GM12878 (cell line): Measurements from ENCODE around the gene SLC22A4. TPM values are rescaled to one million over a fixed set of nuclear protein-coding genes. Genes with fewer than 3 reads are reported as not detected.

Experiments used
- E4F1 ChIP-seq: fragments of 450-650 bp; IDR thresholded peaks from 2 replicates; pipeline ENCODE4 v1.6.1; 2018; ENCODE audit warnings: borderline replicate concordance, mild to moderate bottlenecking; ENCODE audit not compliant: partially characterized antibody
- EED ChIP-seq: sonication (generic); IDR thresholded peaks from 2 replicates; pipeline ENCODE4 v1.6.1; 2016; ENCODE audit warnings: antibody characterized with exemption, low read depth
- HDAC2 ChIP-seq: fragments of 200-600 bp; sonication (generic); IDR thresholded peaks from 2 replicates; pipeline ENCODE4 v1.6.1; 2017
- HDGF ChIP-seq: fragments of 450-650 bp; IDR thresholded peaks from 2 replicates; pipeline ENCODE4 v1.6.1; 2016; ENCODE audit warnings: antibody characterized with exemption
- LARP7 ChIP-seq: fragments of 450-650 bp; IDR thresholded peaks from 2 replicates; pipeline ENCODE4 v1.6.1; 2017; ENCODE audit warnings: mild to moderate bottlenecking
- NKRF ChIP-seq: fragments of 450-650 bp; conservative IDR thresholded peaks from 2 replicates; pipeline ENCODE4 v1.6.1; 2017; ENCODE audit warnings: mild to moderate bottlenecking, moderate library complexity
- RFX5 ChIP-seq: IDR thresholded peaks from 2 replicates; pipeline ENCODE4 v1.6.1; 2011; ENCODE audit warnings: low read depth, low read length, improper control_type of control experiment
- SMAD1 ChIP-seq: fragments of 450-650 bp; IDR thresholded peaks from 2 replicates; pipeline ENCODE4 v1.6.1; 2018; ENCODE audit warnings: mild to moderate bottlenecking, low read depth; ENCODE audit not compliant: partially characterized antibody
- SMARCA5 ChIP-seq: fragments of 450-650 bp; IDR thresholded peaks from 2 replicates; pipeline ENCODE4 v1.6.1; 2017; ENCODE audit warnings: mild to moderate bottlenecking
- SMC3 ChIP-seq: IDR thresholded peaks from 2 replicates; pipeline ENCODE4 v1.6.1; 2011; ENCODE audit warnings: low read length, improper control_type of control experiment, borderline replicate concordance
- STAT3 ChIP-seq: IDR thresholded peaks from 2 replicates; pipeline ENCODE4 v1.6.1; 2011; ENCODE audit warnings: low read depth, low read length, improper control_type of control experiment
- TAF1 ChIP-seq: IDR thresholded peaks from 2 replicates; pipeline ENCODE4 v1.6.1; 2011; ENCODE audit warnings: mild to moderate bottlenecking, low read depth, low read length, borderline replicate concordance
- TARDBP ChIP-seq: IDR thresholded peaks from 2 replicates; pipeline ENCODE4 v1.6.1; 2016; ENCODE audit warnings: borderline replicate concordance
- WRNIP1 ChIP-seq: IDR thresholded peaks from 2 replicates; pipeline ENCODE4 v1.6.1; 2011; ENCODE audit warnings: low read depth, low read length, improper control_type of control experiment, borderline replicate concordance
- ZBTB4 ChIP-seq: fragments of 450-650 bp; formaldehyde crosslinking; IDR thresholded peaks from 2 replicates; pipeline ENCODE4 v1.4.0; 2022; ENCODE audit warnings: mild to moderate bottlenecking, moderate library complexity
- ZNF687 ChIP-seq: fragments of 450-650 bp; IDR thresholded peaks from 2 replicates; pipeline ENCODE4 v1.6.1; 2017; ENCODE audit warnings: mild to moderate bottlenecking, moderate library complexity
- polyA plus RNA-seq, 11 experiments: library from polyadenylated mRNA; depleted of rRNA in 4 of 11; unstranded in 6 of 11; stranded (reverse) in 5 of 11; fragments of >200 nt; fragmentation: Nextera tagmentation in 4 of 11; fragmentation: Illumina TruSeq in 1 of 11; extraction: Ambion mirVana in 4 of 11; extraction: Trizol in 1 of 11; gene quantifications; 1 replicate in 1 of 11; 2 replicates in 10 of 11; pipeline versions ENCODE4 v1.2.1 to v1.2.3, GENCODE V29; 2011 to 2016; ENCODE audit warnings: inconsistent platforms in 2 of 11, missing spikeins in 2 of 11, low read depth in 1 of 11
- total RNA-seq, 4 experiments: library from RNA; depleted of rRNA in 3 of 4; stranded (reverse); fragments of >200 nt in 3 of 4; fragmentation: Illumina TruSeq in 1 of 4; extraction: Trizol in 1 of 4; gene quantifications; 2 replicates each; pipeline versions ENCODE4 v1.2.1 to v1.2.3, GENCODE V29; 2013 to 2021
- TF ChIP-seq, protein P1 (sequence below): IDR thresholded peaks from 2 replicates; pipeline ENCODE4 v1.6.1; 2011; ENCODE audit warnings: low read depth, low read length, improper control_type of control experiment, borderline replicate concordance

The SLC22A4 gene
- total and polyA plus RNA-seq, 10 of the 15 experiments (the other 5 are each of a cell fraction or from before 2014, with no cell fraction given): 0.04 to 0.61 (median 0.10) TPM; not detected in 2

- TF ChIP-seq SMAD1: no peak
- TF ChIP-seq, protein P1, sequence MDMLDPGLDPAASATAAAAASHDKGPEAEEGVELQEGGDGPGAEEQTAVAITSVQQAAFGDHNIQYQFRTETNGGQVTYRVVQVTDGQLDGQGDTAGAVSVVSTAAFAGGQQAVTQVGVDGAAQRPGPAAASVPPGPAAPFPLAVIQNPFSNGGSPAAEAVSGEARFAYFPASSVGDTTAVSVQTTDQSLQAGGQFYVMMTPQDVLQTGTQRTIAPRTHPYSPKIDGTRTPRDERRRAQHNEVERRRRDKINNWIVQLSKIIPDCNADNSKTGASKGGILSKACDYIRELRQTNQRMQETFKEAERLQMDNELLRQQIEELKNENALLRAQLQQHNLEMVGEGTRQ: no peak
- TF ChIP-seq SMARCA5: 0 out of 2 replicates have a peak, but pooled peaks have one; percentile 59
- no peak for TF ChIP-seq TARDBP
- no peak for TF ChIP-seq TAF1
- TF ChIP-seq ZNF687: peak; percentile 81
- no peak for TF ChIP-seq RFX5
- TF ChIP-seq WRNIP1: no peak
- TF ChIP-seq HDGF: no peak; the same call in 1 of the 2 replicates
- 0 out of 2 replicates have a peak, but pooled peaks have one; percentile 38 for TF ChIP-seq NKRF
- TF ChIP-seq HDAC2: no peak
- no peak for TF ChIP-seq EED
- TF ChIP-seq ZBTB4: no peak
- no peak for TF ChIP-seq E4F1
- peak; percentile 81 for TF ChIP-seq LARP7
- TF ChIP-seq SMC3: no peak
- TF ChIP-seq STAT3: no peak
Observed at GRCh38 chr5:132369474-132370180, 75.4 kb downstream of the SLC22A4 start, which contains the start of gene SLC22A5 (continued).
